ENCODE results near the gene CDC25A. TPM values are rescaled to one million over a fixed set of nuclear protein-coding genes. Genes with fewer than 3 reads are reported as not detected.

CDC25A gene
- total and polyA plus RNA-seq, 2 experiments from 2014 or later, result 17.7 to 126 TPM

DNA sequence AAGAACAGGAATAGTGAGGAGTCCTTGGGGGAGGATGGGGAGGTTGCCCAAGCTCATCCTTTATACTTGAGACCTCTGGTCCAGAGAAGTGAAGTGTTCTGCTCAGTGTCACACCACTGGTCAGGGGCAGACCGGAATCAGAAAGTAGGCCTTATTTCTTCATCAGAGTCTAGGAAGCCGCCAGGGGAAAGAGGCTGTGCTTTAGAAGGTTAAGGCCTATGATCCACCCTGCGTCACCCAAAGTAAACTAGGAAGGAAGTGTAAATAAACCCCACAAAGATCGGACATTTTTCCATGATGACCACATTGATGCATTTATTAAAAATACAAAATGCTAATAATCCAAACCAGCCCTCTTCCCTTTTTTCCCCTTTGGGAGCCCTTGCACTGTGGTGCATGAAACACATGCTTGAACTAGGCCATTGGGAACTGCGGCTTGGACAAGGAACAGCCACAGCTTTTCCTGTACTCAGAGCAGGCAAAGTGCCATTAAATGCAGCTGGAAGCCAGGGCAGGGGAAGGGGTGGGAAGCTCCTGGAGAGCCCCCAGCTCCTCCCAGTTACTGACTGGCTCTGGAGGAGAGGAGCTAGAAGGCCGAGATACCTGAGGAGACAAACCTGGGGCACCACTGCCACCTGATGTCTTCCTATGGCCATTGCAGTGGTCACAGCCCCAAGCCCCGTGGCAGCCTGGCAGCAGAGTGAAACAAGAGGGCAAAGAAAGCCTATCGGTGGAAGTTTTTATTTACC lies 37.0 kb downstream of the CDC25A start:
- no peak overlapping the region for H3K27ac Mint-ChIP-seq
- no peaks in the 10 kb centered on the region for H3K79me2 ChIP-seq (replicated peaks; ENCODE audit: insufficient read depth)
- TF ChIP-seq CTCF (conservative IDR thresholded peaks at IDR 0.05; ENCODE audit: low read depth in 2 of 2), result peak; percentile 88 to 98
- no peak for TF ChIP-seq CREB1 (CRISPR knock-in tag; IDR thresholded peaks at IDR 0.05; ENCODE audit: low read depth)
- DNase-seq (ENCODE audit: low spot score) (peak; percentile 96), ATAC-seq (peak; percentile 98)
- 0 out of 2 replicates have a peak, but pooled peaks cover 3% of the 10 kb centered on the region for H3F3A ChIP-seq (replicated peaks; ENCODE audit: low read depth)
- no peak overlapping the region for H3K4me2 ChIP-seq
- H3K27ac ChIP-seq (ENCODE audit: low read depth), result no peak overlapping the region
- peaks cover 1% of the 10 kb centered on the region for H3K27me3 Mint-ChIP-seq (ENCODE audit: insufficient read depth, low read depth, poor library complexity)
- no peak overlapping the region for H3K4me3 Mint-ChIP-seq
- H2AFZ ChIP-seq, result no peak overlapping the region
- no peak overlapping the region for H3K4me3 ChIP-seq
- no peaks in the 10 kb centered on the region for H3K27me3 ChIP-seq (ENCODE audit: insufficient read depth)
- H3K36me3 Mint-ChIP-seq (ENCODE audit: low read depth), result peaks cover 2% of the 10 kb centered on the region; the same call in 1 of the 3 replicates
- H3K4me1 ChIP-seq (ENCODE audit: insufficient read depth), result no peaks in the 10 kb centered on the region; the same call in 1 of the 2 replicates
- H3K36me3 ChIP-seq (ENCODE audit: insufficient read depth), result no peaks in the 10 kb centered on the region
- no peaks in the 10 kb centered on the region for H3K9me2 ChIP-seq (ENCODE audit: insufficient read depth)
- no peaks in the 10 kb centered on the region; the same call in 1 of the 2 replicates for H4K20me1 ChIP-seq (replicated peaks; ENCODE audit: insufficient read depth)
- no peaks in the 10 kb centered on the region for H3K9me3 Mint-ChIP-seq
- H3K4me1 Mint-ChIP-seq, result peaks cover 6% of the 10 kb centered on the region

DNA sequence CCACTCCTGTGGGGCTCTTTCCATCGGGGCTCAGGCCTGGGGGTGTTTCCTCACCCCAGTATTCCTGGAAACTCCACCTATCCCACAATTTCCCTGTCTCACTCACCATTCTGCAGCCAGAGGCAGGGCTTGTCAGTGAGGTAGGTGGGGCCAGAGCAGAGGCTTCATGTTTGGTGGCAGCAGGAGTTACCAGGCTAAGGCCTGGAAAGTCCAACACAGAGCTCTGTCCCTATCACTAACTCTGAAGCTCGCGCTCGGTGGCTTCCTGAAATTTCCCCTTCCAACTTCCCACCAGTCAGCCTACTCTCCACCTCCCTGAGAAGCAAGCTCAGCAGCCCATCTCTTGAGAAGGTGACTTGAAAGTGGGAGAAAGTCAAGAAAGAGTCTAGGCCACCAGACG lies 44.2 kb downstream of the CDC25A start:
- H3K4me3 ChIP-seq, result no peak overlapping the region
- H3K27me3 Mint-ChIP-seq (ENCODE audit: insufficient read depth, low read depth, poor library complexity), result peaks cover 7% of the 10 kb centered on the region
- H3K4me3 Mint-ChIP-seq, result no peak overlapping the region
- H3K9me3 Mint-ChIP-seq, result no peaks in the 10 kb centered on the region
- H3K9me2 ChIP-seq (ENCODE audit: insufficient read depth), result no peaks in the 10 kb centered on the region
- H3K36me3 ChIP-seq (ENCODE audit: insufficient read depth), result no peaks in the 10 kb centered on the region
- H3K79me2 ChIP-seq (replicated peaks; ENCODE audit: insufficient read depth), result no peaks in the 10 kb centered on the region
- peaks cover 9% of the 10 kb centered on the region for H3K4me1 Mint-ChIP-seq
- H2AFZ ChIP-seq, result no peak overlapping the region
- H3K4me1 ChIP-seq (ENCODE audit: insufficient read depth), result no peaks in the 10 kb centered on the region
- no peaks in the 10 kb centered on the region for H3K36me3 Mint-ChIP-seq (ENCODE audit: low read depth)
- no peak for DNase-seq (ENCODE audit: low spot score)
- 0 out of 2 replicates have a peak, but pooled peaks cover 4% of the 10 kb centered on the region for H3F3A ChIP-seq (replicated peaks; ENCODE audit: low read depth)
- H3K27ac Mint-ChIP-seq, result no peak overlapping the region
- no peak overlapping the region for H3K4me2 ChIP-seq
- no peak overlapping the region for H3K27ac ChIP-seq (ENCODE audit: low read depth)
- H3K27me3 ChIP-seq (ENCODE audit: insufficient read depth), result no peaks in the 10 kb centered on the region
- no peak for ATAC-seq
- H4K20me1 ChIP-seq (replicated peaks; ENCODE audit: insufficient read depth), result no peaks in the 10 kb centered on the region
- TF ChIP-seq ETS1 (IDR thresholded peaks at IDR 0.05) (no peak), ZNF114 (CRISPR knock-in tag; IDR thresholded peaks at IDR 0.05) (no peak), EZH2 (IDR thresholded peaks at IDR 0.05; ENCODE audit: low read depth, unreplicated experiment) (no peak), POLR2AphosphoS5 (IDR thresholded peaks at IDR 0.05; ENCODE audit: low read depth) (no peak), CREB1 (CRISPR knock-in tag; IDR thresholded peaks at IDR 0.05; ENCODE audit: low read depth) (no peak), ZNF331 (CRISPR knock-in tag; IDR thresholded peaks at IDR 0.05; ENCODE audit: low read depth) (no peak), JUNB (IDR thresholded peaks at IDR 0.05; ENCODE audit: unreplicated experiment) (no peak), NANOG (IDR thresholded peaks at IDR 0.05; ENCODE audit: borderline replicate concordance) (no peak), REST (IDR thresholded peaks at IDR 0.05; ENCODE audit: unreplicated experiment) (no peak), CTCF (conservative IDR thresholded peaks at IDR 0.05; ENCODE audit: low read depth in 2 of 2) (no peak), EZH2phosphoT487 (IDR thresholded peaks at IDR 0.05; ENCODE audit: unreplicated experiment) (no peak)

All from GM23338 (cell line).